Measurements from ENCODE around the gene FMN2. TPM values are rescaled to one million over a fixed set of nuclear protein-coding genes. Genes with fewer than 3 reads are reported as not detected.

Gene FMN2
- polyA plus RNA-seq, 3 donors = not detected

- H3K4me3 ChIP-seq (replicated peaks in 1 of 3; ENCODE audit: low read depth in 2 of 3, low read length in 3 of 3) = no peak overlapping the region
- Mint-ChIP-seq H3K27me3 (ENCODE audit: low read depth in 3 of 3) (peaks cover 6 to 12% (median 7%) of the 10 kb centered on the region in 3 donors), H3K27ac (no peak overlapping the region), H3K4me3 (no peak overlapping the region), H3K9me3 (peaks cover 0 to 27% (median 13%) of the 10 kb centered on the region in 7 donors), H3K36me3 (no peaks in the 10 kb centered on the region), H3K4me1 (no peaks in the 10 kb centered on the region)
- H2AFZ ChIP-seq (ENCODE audit: insufficient read depth, low read depth, low read length, poor library complexity, severe bottlenecking) = no peak overlapping the region
- no peak for DNase-seq
- H3K9ac ChIP-seq (ENCODE audit: insufficient read depth, low read length, poor library complexity, severe bottlenecking) = no peak overlapping the region
- no peak overlapping the region for H3K4me2 ChIP-seq (replicated peaks; ENCODE audit: extremely low read depth, low read length, poor library complexity, severe bottlenecking)
- no peaks in the 10 kb centered on the region for H3K4me1 ChIP-seq (ENCODE audit: control insufficient read depth in 1 of 2, insufficient read depth in 2 of 2, low read length in 2 of 2)
- H3K36me3 ChIP-seq (replicated peaks in 1 of 2; ENCODE audit: control insufficient read depth in 1 of 2, insufficient read depth in 2 of 2, low read length in 2 of 2) = no peaks in the 10 kb centered on the region
- H3K9me3 ChIP-seq (replicated peaks in 1 of 2; ENCODE audit: control insufficient read depth in 1 of 2, insufficient read depth in 1 of 2, low read length in 2 of 2) = peaks cover 0 to 16% of the 10 kb centered on the region in 2 donors
- no peaks in the 10 kb centered on the region for H3K27me3 ChIP-seq (ENCODE audit: control insufficient read depth in 2 of 2, insufficient read depth in 2 of 2, low read length in 2 of 2)
- TF ChIP-seq CTCF (IDR thresholded peaks at IDR 0.05) = no peak
- WGBS (ENCODE audit: insufficient coverage) = 62% methylated on average over 52 of the region's 52 CpGs
- intact Hi-C loops (cut with micrococcal nuclease) = no loop called here
- H3K27ac ChIP-seq (ENCODE audit: low read depth in 1 of 2, low read length in 2 of 2) = no peak overlapping the region
- no peaks in the 10 kb centered on the region for H3K79me2 ChIP-seq (ENCODE audit: insufficient read depth, low read length)
- H4K20me1 ChIP-seq (ENCODE audit: insufficient read depth, low read length) = no peaks in the 10 kb centered on the region
Observed at GRCh38 chr1:240492832-240493440, 401.3 kb downstream of the FMN2 start.

- peaks cover 7 to 16% of the 10 kb centered on the region in 2 donors for H3K9me3 ChIP-seq (replicated peaks in 1 of 2; ENCODE audit: control insufficient read depth in 1 of 2, insufficient read depth in 1 of 2, low read length in 2 of 2)
- H3K4me3 ChIP-seq (replicated peaks in 1 of 3; ENCODE audit: low read depth in 2 of 3, low read length in 3 of 3) = no peak overlapping the region
- Mint-ChIP-seq H3K9me3 (peaks cover 2 to 36% (median 16%) of the 10 kb centered on the region in 7 donors), H3K4me1 (no peaks in the 10 kb centered on the region), H3K4me3 (no peak overlapping the region), H3K36me3 (no peaks in the 10 kb centered on the region), H3K27ac (no peak overlapping the region), H3K27me3 (ENCODE audit: low read depth in 3 of 3) (peaks cover 6 to 12% (median 10%) of the 10 kb centered on the region in 3 donors)
- H3K27ac ChIP-seq (ENCODE audit: low read depth in 1 of 2, low read length in 2 of 2) = no peak overlapping the region
- WGBS (ENCODE audit: insufficient coverage) = no CpG with 5 or more reads among the region's 4 CpGs
- intact Hi-C loops (cut with micrococcal nuclease) = no loop called here
- no peaks in the 10 kb centered on the region for H3K36me3 ChIP-seq (replicated peaks in 1 of 2; ENCODE audit: control insufficient read depth in 1 of 2, insufficient read depth in 2 of 2, low read length in 2 of 2)
- no peak overlapping the region for H2AFZ ChIP-seq (ENCODE audit: insufficient read depth, low read depth, low read length, poor library complexity, severe bottlenecking)
- no peak for DNase-seq
- H3K79me2 ChIP-seq (ENCODE audit: insufficient read depth, low read length) = no peaks in the 10 kb centered on the region
- TF ChIP-seq CTCF (IDR thresholded peaks at IDR 0.05) = no peak
- no peak overlapping the region for H3K4me2 ChIP-seq (replicated peaks; ENCODE audit: extremely low read depth, low read length, poor library complexity, severe bottlenecking)
- H3K27me3 ChIP-seq (ENCODE audit: control insufficient read depth in 2 of 2, insufficient read depth in 2 of 2, low read length in 2 of 2) = no peaks in the 10 kb centered on the region
- no peaks in the 10 kb centered on the region for H3K4me1 ChIP-seq (ENCODE audit: control insufficient read depth in 1 of 2, insufficient read depth in 2 of 2, low read length in 2 of 2)
- no peak overlapping the region for H3K9ac ChIP-seq (ENCODE audit: insufficient read depth, low read length, poor library complexity, severe bottlenecking)
- H4K20me1 ChIP-seq (ENCODE audit: insufficient read depth, low read length) = no peaks in the 10 kb centered on the region
Observed at GRCh38 chr1:240495601-240496000, 403.9 kb downstream of the FMN2 start.
